GM23248 (cell line): Measurements from ENCODE around the gene TRDN. TPM values are rescaled to one million over a fixed set of nuclear protein-coding genes. Genes with fewer than 3 reads are reported as not detected.
"Not testable (repeated sequence)": the region's sequence is repeated elsewhere in the genome, so short reads cannot be mapped to it uniquely, and the experiment has no call there.

ENCODE experiments used
- DNase-seq: peaks from one replicate; pipeline ENCODE4 v3.0.0-alpha.2; 2015
- H2AFZ ChIP-seq: fragments of 200-600 bp; sonication (generic); 2 replicates; pipeline ENCODE4 v1.6.1; 2016; ENCODE audit warnings: antibody characterized with exemption
- H3F3A ChIP-seq: fragments of 200-600 bp; sonication (generic); 2 replicates; pipeline ENCODE4 v1.6.1; 2016; ENCODE audit warnings: mild to moderate bottlenecking, antibody characterized with exemption, mixed run types; ENCODE audit not compliant: insufficient read depth
- H3K27ac ChIP-seq: fragments of 200-600 bp; sonication (generic); 2 replicates; pipeline ENCODE4 v1.5.1; 2016; ENCODE audit warnings: mild to moderate bottlenecking
- H3K27me3 ChIP-seq: fragments of 200-600 bp; sonication (generic); replicated peaks from 2 replicates; pipeline ENCODE4 v1.6.1; 2016; ENCODE audit warnings: mild to moderate bottlenecking; ENCODE audit not compliant: insufficient read depth
- H3K36me3 ChIP-seq: fragments of 200-600 bp; sonication (generic); 2 replicates; pipeline ENCODE4 v1.6.1; 2016; ENCODE audit warnings: low read depth, mild to moderate bottlenecking
- H3K4me1 ChIP-seq: fragments of 200-600 bp; sonication (generic); 2 replicates; pipeline ENCODE4 v1.6.1; 2016; ENCODE audit warnings: mild to moderate bottlenecking; ENCODE audit not compliant: insufficient read depth
- H3K4me2 ChIP-seq: fragments of 200-600 bp; sonication (generic); one replicate; pipeline ENCODE4 v1.6.1; 2016; ENCODE audit warnings: mild to moderate bottlenecking; ENCODE audit not compliant: unreplicated experiment
- H3K4me3 ChIP-seq: fragments of 200-600 bp; sonication (generic); 2 replicates; pipeline ENCODE4 v1.5.1; 2016; ENCODE audit warnings: mild to moderate bottlenecking
- H3K79me2 ChIP-seq: fragments of 200-600 bp; sonication (generic); 2 replicates; pipeline ENCODE4 v1.6.1; 2016; ENCODE audit warnings: mild to moderate bottlenecking; ENCODE audit not compliant: insufficient read depth
- H3K9ac ChIP-seq: fragments of 200-600 bp; sonication (generic); 2 replicates; pipeline ENCODE4 v1.6.1; 2016; ENCODE audit warnings: mild to moderate bottlenecking
- H3K9me2 ChIP-seq: fragments of 200-600 bp; sonication (generic); 2 replicates; pipeline ENCODE4 v1.6.1; 2016; ENCODE audit warnings: mixed run types, mild to moderate bottlenecking, moderate library complexity; ENCODE audit not compliant: insufficient read depth
- H3K9me3 ChIP-seq: fragments of 200-600 bp; sonication (generic); one replicate; pipeline ENCODE4 v1.6.1; 2017; ENCODE audit warnings: low read depth
- H4K20me1 ChIP-seq: fragments of 200-600 bp; sonication (generic); 2 replicates; pipeline ENCODE4 v1.6.0; 2016; ENCODE audit not compliant: insufficient read depth
- EZH2 ChIP-seq: fragments of 200-600 bp; sonication (generic); IDR thresholded peaks from 2 replicates; pipeline ENCODE4 v1.6.1; 2018; ENCODE audit warnings: antibody characterized with exemption, mild to moderate bottlenecking; ENCODE audit not compliant: insufficient read depth, poor library complexity, severe bottlenecking
- EZH2phosphoT487 ChIP-seq: fragments of 200-600 bp; sonication (generic); IDR thresholded peaks from 2 replicates; pipeline ENCODE4 v1.6.1; 2018; ENCODE audit warnings: antibody characterized with exemption, moderate library complexity, mild to moderate bottlenecking, low read depth; ENCODE audit not compliant: insufficient read depth
- WGBS, 2 experiments: methylation state at CpG; one replicate each; pipeline ENCODE4 v1.1.6; 2015 to 2017; ENCODE audit warnings: low lambda C conversion rate in 2 of 2, low coverage in 1 of 2; ENCODE audit errors: missing lambda C conversion rate in 2 of 2; 5-methylcytosine and 5-hydroxymethylcytosine counted together
- in situ Hi-C: fragments of 300-500 bp; cut with MboI; formaldehyde crosslinking; loops from 2 replicates; pipeline ENCODE4 v1.15.0; 2020
- polyA plus RNA-seq: library from polyadenylated mRNA; unstranded; fragments of >200 nt; fragmentation: Nextera tagmentation; extraction: Ambion mirVana; gene quantifications from 2 replicates; pipeline ENCODE4 v1.2.1, GENCODE V29; 2016
- total RNA-seq: library from RNA; depleted of rRNA; stranded (reverse); fragments of >200 nt; shearing (Covaris generic); gene quantifications from 2 replicates; pipeline ENCODE4 v1.2.3, GENCODE V29; 2014

TRDN gene
- total and polyA plus RNA-seq, 2 experiments from 2014 or later, result not detected

DNA sequence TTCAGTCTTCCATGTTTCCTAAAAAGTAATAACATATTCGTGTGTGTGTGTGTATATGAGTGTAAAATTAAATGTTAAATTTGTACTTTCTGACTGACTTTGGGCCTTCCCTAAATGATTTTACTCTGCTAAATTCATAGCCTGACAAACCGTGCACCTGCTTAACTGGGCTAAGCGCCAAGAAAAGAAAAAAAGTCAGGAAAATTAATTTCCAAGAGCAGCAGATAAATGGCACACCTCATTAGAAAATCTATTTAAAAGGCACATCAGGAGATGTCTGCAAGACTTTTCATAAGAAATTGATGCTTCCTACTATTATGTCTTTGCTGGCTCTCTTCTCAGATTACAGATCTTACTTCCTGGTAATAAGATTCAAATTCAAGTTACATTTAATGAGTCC is 72.4 kb downstream of the TRDN start:
- 18 to 20% methylated on average over 3 of the region's 3 CpGs for whole genome bisulfite sequencing, 2 experiments
- H3K9ac ChIP-seq, result no peak overlapping the region
- H3K36me3 ChIP-seq, result no peaks in the 10 kb centered on the region
- H3K9me3 ChIP-seq, result no peaks in the 10 kb centered on the region
- DNase-seq, result no peak
- H3F3A ChIP-seq, result no peaks in the 10 kb centered on the region
- H3K79me2 ChIP-seq, result no peaks in the 10 kb centered on the region
- no peak overlapping the region for H3K4me3 ChIP-seq
- H4K20me1 ChIP-seq, result no peaks in the 10 kb centered on the region
- no peak overlapping the region for H3K4me2 ChIP-seq
- H2AFZ ChIP-seq, result no peak overlapping the region
- H3K27ac ChIP-seq, result no peak overlapping the region
- no peak for TF ChIP-seq EZH2phosphoT487
- no peak for TF ChIP-seq EZH2
- in situ Hi-C loops, result no loop called here
- no peaks in the 10 kb centered on the region for H3K9me2 ChIP-seq
- H3K27me3 ChIP-seq, result no peaks in the 10 kb centered on the region
- H3K4me1 ChIP-seq, result no peaks in the 10 kb centered on the region

DNA sequence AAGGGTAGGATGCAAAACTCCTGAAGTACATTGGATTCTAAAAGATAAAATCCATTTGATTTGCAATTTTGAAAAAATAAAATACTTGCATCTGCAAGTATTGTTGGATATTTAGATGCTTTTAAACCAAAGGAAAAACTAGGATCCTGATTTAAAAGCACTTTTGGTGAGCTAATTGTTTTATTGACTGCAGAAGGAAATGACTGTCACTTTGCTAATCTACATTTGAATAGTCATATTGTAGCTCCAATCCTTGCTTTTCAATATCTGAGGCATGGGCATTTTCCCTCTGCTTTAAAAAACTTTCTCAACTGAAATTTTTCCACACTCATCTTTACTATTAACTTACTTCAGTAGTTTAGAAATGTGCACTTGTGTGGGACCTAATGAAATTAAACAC is 74.1 kb downstream of the TRDN start:
- DNase-seq, result no peak
- Histone ChIP-seq H3K4me1 (no peaks in the 10 kb centered on the region), H3K4me2 (no peak overlapping the region), H3K79me2 (no peaks in the 10 kb centered on the region), H2AFZ (no peak overlapping the region), H3K4me3 (no peak overlapping the region), H3K36me3 (no peaks in the 10 kb centered on the region), H3F3A (no peaks in the 10 kb centered on the region), H3K9me2 (no peaks in the 10 kb centered on the region), H4K20me1 (no peaks in the 10 kb centered on the region), H3K9ac (no peak overlapping the region), H3K27ac (no peak overlapping the region), H3K9me3 (no peaks in the 10 kb centered on the region), H3K27me3 (no peaks in the 10 kb centered on the region)
- in situ Hi-C loops, result no loop called here
- TF ChIP-seq EZH2, result no peak
- no peak for TF ChIP-seq EZH2phosphoT487

DNA sequence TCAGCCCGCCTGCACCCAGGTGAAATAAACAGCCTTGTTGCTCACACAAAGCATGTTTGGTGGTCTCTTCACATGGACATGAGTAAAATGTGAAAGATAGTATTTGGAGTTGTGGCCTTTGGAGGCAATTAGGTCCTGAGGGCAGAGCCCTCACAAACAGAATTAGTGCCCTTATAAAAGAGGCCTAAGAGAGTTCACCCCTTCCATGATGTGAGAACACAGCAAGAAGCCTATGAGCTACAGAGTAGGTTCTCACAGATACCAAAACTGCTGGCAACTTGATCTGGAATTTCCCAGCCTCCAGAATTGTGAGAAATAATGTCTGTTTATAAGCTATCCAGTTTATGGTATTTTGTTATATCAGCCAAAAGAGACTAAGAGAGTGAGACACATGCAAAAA is 74.5 kb downstream of the TRDN start:
- H3K27ac ChIP-seq, result no peak overlapping the region
- no peaks in the 10 kb centered on the region for H3K9me2 ChIP-seq
- no peak for DNase-seq
- no peaks in the 10 kb centered on the region for H3K4me1 ChIP-seq
- 21 to 44% methylated on average over 1 of the region's 1 CpG for WGBS, 2 experiments
- no peaks in the 10 kb centered on the region for H4K20me1 ChIP-seq
- H3K79me2 ChIP-seq, result no peaks in the 10 kb centered on the region
- H3K9ac ChIP-seq, result no peak overlapping the region
- no peak for TF ChIP-seq EZH2phosphoT487
- no peak for TF ChIP-seq EZH2
- no peak overlapping the region for H3K4me3 ChIP-seq
- H3K4me2 ChIP-seq, result no peak overlapping the region
- no peak overlapping the region for H2AFZ ChIP-seq
- in situ Hi-C loops, result no loop called here
- no peaks in the 10 kb centered on the region for H3K27me3 ChIP-seq
- H3F3A ChIP-seq, result no peaks in the 10 kb centered on the region
- no peaks in the 10 kb centered on the region for H3K36me3 ChIP-seq
- H3K9me3 ChIP-seq, result no peaks in the 10 kb centered on the region

DNA sequence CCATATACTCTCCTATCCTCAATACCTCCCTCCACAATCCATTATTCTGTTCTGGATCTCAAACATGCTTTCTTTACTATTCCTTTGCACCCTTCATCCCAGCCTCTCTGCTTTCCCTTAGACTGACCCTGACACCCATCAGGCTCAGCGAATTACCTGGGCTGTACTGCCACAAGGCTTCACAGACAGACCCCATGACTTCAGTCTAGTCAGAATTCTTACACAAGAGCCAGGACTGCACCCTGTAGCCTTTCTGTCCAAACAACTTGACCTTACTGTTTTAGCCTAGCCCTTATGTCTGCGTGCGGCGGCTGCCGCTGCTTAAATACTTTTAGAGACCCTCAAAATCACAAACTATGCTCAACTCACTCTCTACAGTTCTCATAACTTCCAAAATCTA is 76.9 kb downstream of the TRDN start:
- H3F3A ChIP-seq, H2AFZ ChIP-seq, H3K4me2 ChIP-seq, H3K9ac ChIP-seq, H3K4me1 ChIP-seq, H3K9me2 ChIP-seq, H3K36me3 ChIP-seq, H3K27ac ChIP-seq, DNase-seq, H3K9me3 ChIP-seq, in situ Hi-C loops, H3K79me2 ChIP-seq, H4K20me1 ChIP-seq, H3K4me3 ChIP-seq, H3K27me3 ChIP-seq: not testable (repeated sequence)
- WGBS, 2 experiments, result 67 to 77% methylated on average over 5 of the region's 5 CpGs

DNA sequence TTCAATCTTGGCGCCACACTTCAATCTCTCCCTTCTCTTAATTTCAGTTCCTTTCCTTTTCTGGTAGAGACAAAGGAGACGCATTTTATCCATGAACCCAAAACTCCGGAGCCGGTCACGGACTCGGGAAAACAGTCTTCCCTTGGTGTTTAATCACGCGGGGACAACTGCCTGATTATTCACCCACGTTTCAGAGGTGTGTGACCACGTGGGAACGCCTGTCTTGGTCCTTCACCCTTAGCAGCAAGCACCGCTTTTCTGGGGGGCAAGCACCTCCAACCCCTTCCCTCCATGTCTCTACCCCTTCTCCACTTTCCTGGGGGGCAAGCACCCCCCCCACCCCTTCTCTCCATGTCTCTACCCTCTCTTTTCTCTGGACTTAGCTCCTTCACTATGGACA is 79.3 kb downstream of the TRDN start:
- H3F3A ChIP-seq, H3K4me2 ChIP-seq, H3K9ac ChIP-seq, H4K20me1 ChIP-seq, H3K9me3 ChIP-seq, H3K27ac ChIP-seq, H2AFZ ChIP-seq, DNase-seq, H3K4me3 ChIP-seq, in situ Hi-C loops, H3K4me1 ChIP-seq, H3K79me2 ChIP-seq, H3K27me3 ChIP-seq, H3K9me2 ChIP-seq, H3K36me3 ChIP-seq: not testable (repeated sequence)
- WGBS, 2 experiments, result 70 to 77% methylated on average over 12 of the region's 12 CpGs
